Gastroesophageal sphincter (tissue), 4 donors: ENCODE results near the gene ZNF18. TPM values are rescaled to one million over a fixed set of nuclear protein-coding genes. Genes with fewer than 3 reads are reported as not detected.

Source experiments
- ATAC-seq: fragments of 150-250 bp; one replicate; pipeline ENCODE4 v1.9.1; 2016; ENCODE audit warnings: mild to moderate bottlenecking, moderate library complexity
- H3K27ac ChIP-seq, 4 donors: fragments of 200-600 bp; sonication (generic) in 3 of 4; 1 replicate in 3 of 4; 2 replicates in 1 of 4; pipeline ENCODE4 v1.5.1; 2016 to 2019
- H3K27me3 ChIP-seq: fragments of 200-600 bp; sonication (generic); one replicate; pipeline ENCODE4 v1.5.1; 2019
- H3K36me3 ChIP-seq, 2 donors: fragments of 200-600 bp; sonication (generic); one replicate each; pipeline ENCODE4 v1.5.1; 2019; ENCODE audit warnings: control low read depth in 1 of 2
- H3K4me1 ChIP-seq, 3 donors: fragments of 200-600 bp; sonication (generic); 1 replicate in 2 of 3; 2 replicates in 1 of 3; pipeline ENCODE4 v1.5.1; 2016 to 2019; ENCODE audit warnings: control low read depth in 2 of 3
- H3K4me3 ChIP-seq, 2 donors: fragments of 200-600 bp; sonication (generic); one replicate each; pipeline ENCODE4 v1.5.1; 2019; ENCODE audit warnings: mild to moderate bottlenecking in 1 of 2, moderate library complexity in 1 of 2
- H3K9me3 ChIP-seq, 3 donors: fragments of 200-600 bp; sonication (generic); one replicate each; pipeline ENCODE4 v1.5.1; 2017 to 2019; ENCODE audit warnings: control low read depth in 2 of 3
- EP300 ChIP-seq: sonication (generic); formaldehyde crosslinking; IDR thresholded peaks from one replicate; pipeline ENCODE4 v1.6.1; 2017; ENCODE audit warnings: antibody characterized with exemption, mild to moderate bottlenecking
- POLR2A ChIP-seq, 2 donors: fragments of 450-650 bp; IDR thresholded peaks; one replicate each; pipeline ENCODE4 v1.6.1; 2017; ENCODE audit warnings: antibody characterized with exemption in 2 of 2, mild to moderate bottlenecking in 2 of 2, moderate library complexity in 1 of 2
- POLR2AphosphoS5 ChIP-seq: sonication (generic); formaldehyde crosslinking; IDR thresholded peaks from one replicate; pipeline ENCODE4 v1.6.1; 2017; ENCODE audit warnings: antibody characterized with exemption
- WGBS, 2 donors: methylation state at CpG; one replicate each; pipeline ENCODE4 v1.1.5; 2018; ENCODE audit warnings: low coverage in 1 of 2; 5-methylcytosine and 5-hydroxymethylcytosine counted together
- total RNA-seq, 4 donors: library from RNA; depleted of rRNA; stranded (reverse); fragments of >200 nt; gene quantifications; one replicate each; pipeline ENCODE4 v1.1.0, GENCODE V29; 2016
- TF ChIP-seq, protein P1 (sequence below), 4 experiments: fragments of 200-600 bp in 2 of 4; fragments of 450-650 bp in 2 of 4; sonication (generic) in 1 of 4; IDR thresholded peaks; one replicate each; pipeline ENCODE4 v1.5.1; 2017 to 2019; ENCODE audit warnings: antibody characterized with exemption in 4 of 4, mild to moderate bottlenecking in 2 of 4, moderate library complexity in 2 of 4

ZNF18 gene
- total RNA-seq, 4 donors from 2014 or later: 7.2 to 9.0 (median 8.0) TPM

DNA sequence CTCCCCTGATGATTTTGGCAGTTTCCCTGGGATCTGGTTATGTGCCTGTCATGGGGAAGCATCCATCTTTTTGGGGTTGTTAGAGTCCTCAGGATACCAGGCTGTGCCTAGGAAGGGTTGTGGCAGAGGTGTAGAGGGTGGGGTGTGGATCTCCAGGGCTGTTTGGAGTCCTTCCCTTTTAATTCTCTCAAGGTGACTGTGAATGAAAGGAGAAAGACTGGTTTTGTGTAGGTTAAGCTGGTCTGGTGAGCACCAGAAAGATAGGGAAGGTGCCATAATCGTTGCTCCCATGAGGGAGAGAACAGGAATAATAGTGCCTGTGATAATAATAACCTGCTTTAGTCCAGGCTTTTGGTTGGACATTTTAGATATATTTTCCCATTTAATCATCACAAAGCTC lies 30.4 kb upstream of the ZNF18 start:
- 100% methylated on average over 1 of the region's 1 CpG; no CpG with 5 or more reads in 1 of the 2 donors for WGBS, 2 donors
- no peaks in the 10 kb centered on the region for H3K27me3 ChIP-seq
- TF ChIP-seq EP300 (no peak), POLR2AphosphoS5 (no peak), POLR2A (IDR thresholded peaks at IDR 0.05) (no peak)
- no peak for ATAC-seq
- H3K9me3 ChIP-seq: no peaks in the 10 kb centered on the region
- no peaks in the 10 kb centered on the region for H3K36me3 ChIP-seq
- H3K4me1 ChIP-seq: peaks cover 0 to 78% (median 6%) of the 10 kb centered on the region in 3 donors
- H3K27ac ChIP-seq: no peak overlapping the region
- no peak overlapping the region for H3K4me3 ChIP-seq

DNA sequence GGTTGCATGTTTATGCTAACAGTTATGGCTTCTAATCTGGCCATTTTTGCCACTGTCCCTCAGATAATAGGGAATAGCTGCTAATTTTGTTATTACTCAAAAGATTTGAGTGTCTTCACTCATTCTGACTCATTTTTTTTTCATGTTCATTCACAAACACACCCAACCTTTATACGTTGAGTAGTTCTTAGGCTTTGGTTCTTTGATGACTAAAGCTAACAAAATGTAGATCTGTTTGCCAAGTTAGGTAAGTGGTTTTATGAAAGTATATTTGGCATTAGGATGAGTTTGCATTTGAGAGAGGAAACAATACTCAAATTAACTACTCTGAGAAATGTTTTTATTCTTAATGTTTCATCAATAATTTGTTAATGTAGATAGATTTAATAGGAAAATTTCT lies 27.1 kb upstream of the ZNF18 start:
- Histone ChIP-seq H3K4me1 (peaks cover 9 to 75% (median 9%) of the 10 kb centered on the region in 3 donors), H3K27ac (no peak overlapping the region)

DNA sequence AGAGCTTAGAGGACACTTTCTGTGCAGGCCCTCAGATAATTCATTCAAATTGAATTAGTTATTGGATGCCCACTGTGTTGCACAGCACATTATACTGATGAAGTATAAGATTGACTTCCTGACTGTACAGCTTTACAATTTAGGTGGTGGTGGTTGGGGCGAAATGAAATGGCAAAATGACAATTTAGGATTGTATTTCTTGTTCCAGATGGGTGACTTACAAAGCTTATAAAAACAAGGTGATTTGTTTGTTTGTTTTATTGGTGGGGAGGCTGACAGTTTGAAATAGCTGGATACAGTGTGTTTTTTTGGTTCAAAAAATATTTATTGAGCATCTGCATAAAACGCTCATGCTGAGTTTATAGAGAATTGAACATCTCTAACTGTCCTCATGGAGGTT lies 25.0 kb upstream of the ZNF18 start:
- Histone ChIP-seq H3K4me1 (peaks cover 9 to 68% (median 9%) of the 10 kb centered on the region in 3 donors), H3K27ac (no peak overlapping the region), H3K9me3 (no peaks in the 10 kb centered on the region), H3K4me3 (peak overlapping the region in 1 of 2 donors; percentile 95), H3K36me3 (no peaks in the 10 kb centered on the region), H3K27me3 (no peaks in the 10 kb centered on the region)
- ATAC-seq: no peak
- WGBS, 2 donors: 84 to 89% methylated on average over 2 of the region's 2 CpGs
- TF ChIP-seq, protein P1, sequence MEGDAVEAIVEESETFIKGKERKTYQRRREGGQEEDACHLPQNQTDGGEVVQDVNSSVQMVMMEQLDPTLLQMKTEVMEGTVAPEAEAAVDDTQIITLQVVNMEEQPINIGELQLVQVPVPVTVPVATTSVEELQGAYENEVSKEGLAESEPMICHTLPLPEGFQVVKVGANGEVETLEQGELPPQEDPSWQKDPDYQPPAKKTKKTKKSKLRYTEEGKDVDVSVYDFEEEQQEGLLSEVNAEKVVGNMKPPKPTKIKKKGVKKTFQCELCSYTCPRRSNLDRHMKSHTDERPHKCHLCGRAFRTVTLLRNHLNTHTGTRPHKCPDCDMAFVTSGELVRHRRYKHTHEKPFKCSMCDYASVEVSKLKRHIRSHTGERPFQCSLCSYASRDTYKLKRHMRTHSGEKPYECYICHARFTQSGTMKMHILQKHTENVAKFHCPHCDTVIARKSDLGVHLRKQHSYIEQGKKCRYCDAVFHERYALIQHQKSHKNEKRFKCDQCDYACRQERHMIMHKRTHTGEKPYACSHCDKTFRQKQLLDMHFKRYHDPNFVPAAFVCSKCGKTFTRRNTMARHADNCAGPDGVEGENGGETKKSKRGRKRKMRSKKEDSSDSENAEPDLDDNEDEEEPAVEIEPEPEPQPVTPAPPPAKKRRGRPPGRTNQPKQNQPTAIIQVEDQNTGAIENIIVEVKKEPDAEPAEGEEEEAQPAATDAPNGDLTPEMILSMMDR (IDR thresholded peaks at IDR 0.05): no peak
- no peak for TF ChIP-seq EP300
- no peak for TF ChIP-seq POLR2A (IDR thresholded peaks at IDR 0.05)
- no peak for TF ChIP-seq POLR2AphosphoS5

More for the DNA sequence above, 27.1 kb upstream of the ZNF18 start:
- Histone ChIP-seq H3K36me3 (no peaks in the 10 kb centered on the region), H3K4me3 (no peak overlapping the region), H3K9me3 (no peaks in the 10 kb centered on the region), H3K27me3 (no peaks in the 10 kb centered on the region)
- no peak for ATAC-seq
- 25 to 38% methylated on average over 1 of the region's 1 CpG for WGBS, 2 donors
- TF ChIP-seq POLR2A (IDR thresholded peaks at IDR 0.05) (no peak), EP300 (no peak), POLR2AphosphoS5 (no peak)
- TF ChIP-seq, protein P1 (IDR thresholded peaks at IDR 0.05): no peak

DNA sequence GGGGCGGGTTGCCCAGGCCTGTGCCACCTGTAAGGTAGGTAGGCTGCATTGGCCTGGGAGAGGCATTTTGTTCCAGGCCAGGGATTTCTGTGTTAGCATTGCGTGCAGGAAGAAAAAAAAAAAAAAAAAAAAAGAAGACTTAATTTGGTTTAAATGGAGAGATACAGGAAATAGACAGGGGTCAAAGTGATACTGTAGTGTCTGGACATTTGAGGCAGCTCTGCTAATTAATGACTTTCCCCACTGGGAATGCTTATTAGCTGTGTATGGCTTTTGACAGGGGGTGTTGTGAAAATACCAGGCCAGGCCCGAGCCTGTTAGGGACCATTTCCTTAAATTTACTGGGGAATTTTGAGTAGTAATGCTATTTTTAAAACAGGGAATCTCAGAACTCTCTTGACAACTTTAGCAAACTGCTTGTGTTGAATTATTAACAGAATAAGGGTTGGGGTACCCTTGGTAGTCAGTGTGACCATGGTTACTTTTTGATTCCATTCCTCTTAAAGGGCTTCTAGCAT lies 24.4 kb upstream of the ZNF18 start:
- TF ChIP-seq POLR2A (IDR thresholded peaks at IDR 0.05): no peak
- TF ChIP-seq, protein P1 (IDR thresholded peaks at IDR 0.05): no peak
- TF ChIP-seq POLR2AphosphoS5: no peak
- TF ChIP-seq EP300: no peak
- H3K27me3 ChIP-seq: no peaks in the 10 kb centered on the region
- no peak for ATAC-seq
- H3K9me3 ChIP-seq: no peaks in the 10 kb centered on the region
- H3K27ac ChIP-seq: peak overlapping the region in 3 of 4 donors; percentile 86 to 97 (median 93)
- H3K4me1 ChIP-seq: peaks cover 9 to 62% (median 9%) of the 10 kb centered on the region in 3 donors
- H3K36me3 ChIP-seq: no peaks in the 10 kb centered on the region
- 0% methylated on average over 1 of the region's 3 CpGs for WGBS, 2 donors
- peak overlapping the region; percentile 88 to 95 for H3K4me3 ChIP-seq

DNA sequence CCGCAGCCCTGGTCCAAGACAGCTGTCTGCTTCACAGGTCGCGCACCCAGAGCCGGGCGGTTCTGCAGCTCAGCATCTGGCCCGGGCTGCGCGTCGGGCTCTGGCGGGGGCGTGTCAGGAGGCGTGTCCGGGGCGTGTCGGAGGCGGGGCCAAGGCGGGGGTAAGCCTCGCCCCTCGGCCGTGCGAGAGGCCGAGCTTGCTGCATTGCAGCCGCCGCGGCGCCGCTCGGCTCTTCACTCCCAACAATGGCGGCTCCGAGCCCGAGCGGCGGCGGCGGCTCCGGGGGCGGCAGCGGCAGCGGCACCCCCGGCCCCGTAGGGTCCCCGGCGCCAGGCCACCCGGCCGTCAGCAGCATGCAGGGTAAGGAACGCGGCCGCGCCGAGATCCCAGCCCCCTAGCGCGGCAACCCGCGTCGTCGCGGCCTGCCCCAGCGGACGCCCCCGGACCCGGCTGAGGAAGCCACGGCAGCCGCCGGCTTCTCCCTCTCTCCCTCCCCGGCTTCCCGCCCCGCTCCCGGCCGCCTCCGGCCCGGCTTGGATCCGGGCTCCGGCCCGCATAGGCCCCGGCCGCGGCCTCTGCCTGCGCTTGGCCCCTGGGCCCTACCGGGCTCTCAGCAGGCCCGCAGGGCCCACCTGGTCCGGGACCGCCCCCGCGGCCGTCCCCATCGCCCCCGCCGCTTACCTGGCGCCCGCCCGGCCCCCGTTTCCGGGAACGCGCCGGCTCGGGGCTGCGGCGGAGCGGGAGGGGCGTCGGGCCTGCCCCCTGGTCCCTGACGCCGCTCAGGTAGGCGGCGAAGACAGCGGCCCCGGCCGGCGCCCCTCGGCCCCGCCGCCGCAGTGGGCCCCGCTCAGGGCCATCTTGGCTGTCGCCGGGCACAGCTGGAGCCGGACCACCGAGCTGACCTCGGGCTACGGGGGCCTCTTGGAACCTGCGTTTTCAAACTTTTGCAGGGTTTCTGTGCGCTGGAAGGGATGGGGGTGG lies 23.7 kb upstream of the ZNF18 start, which contains the start of gene MAP2K4:
Gene MAP2K4 (plus strand): TSS at position 236 of the 981 bp plus-strand sequence. CDS start 10 bp downstream, at position 246.
- H3K4me1 ChIP-seq: peaks cover 9 to 56% (median 9%) of the 10 kb centered on the region in 3 donors

More for the DNA sequence above, 23.7 kb upstream of the ZNF18 start, which contains the start of gene MAP2K4:
- no peak for TF ChIP-seq EP300
- peak; percentile 67 for TF ChIP-seq POLR2AphosphoS5
- TF ChIP-seq POLR2A (IDR thresholded peaks at IDR 0.05): peak; percentile 90 to 91
- Histone ChIP-seq H3K27me3 (no peaks in the 10 kb centered on the region), H3K36me3 (no peaks in the 10 kb centered on the region), H3K9me3 (no peaks in the 10 kb centered on the region), H3K27ac (peak within 1 kb of the TSS; percentile 72 to 97 (median 90)), H3K4me3 (peak within 1 kb of the TSS; percentile 88 to 95)
- 0% methylated on average over 9 of the region's 123 CpGs; no CpG with 5 or more reads in 1 of the 2 donors for WGBS, 2 donors
- ATAC-seq: peak; percentile 100
